Tibial nerve (tissue), 4 donors: ENCODE results near the gene MBTD1. TPM values are rescaled to one million over a fixed set of nuclear protein-coding genes. Genes with fewer than 3 reads are reported as not detected.

ENCODE experiments used
- DNase-seq, 2 donors: peaks; one replicate each; pipeline ENCODE4 v3.0.0-alpha.2; 2019; ENCODE audit warnings: low spot score in 2 of 2
- H3K27ac ChIP-seq, 4 donors: fragments of 200-600 bp; sonication (generic) in 3 of 4; one replicate each; pipeline ENCODE4 v1.5.1; 2017 to 2019; ENCODE audit warnings: mild to moderate bottlenecking in 1 of 4
- H3K27me3 ChIP-seq, 2 donors: fragments of 200-600 bp; sonication (generic) in 1 of 2; one replicate each; pipeline versions ENCODE4 v1.5.1 to v1.6.0; 2017 to 2019
- H3K36me3 ChIP-seq, 3 donors: fragments of 200-600 bp; sonication (generic); one replicate each; pipeline ENCODE4 v1.5.1; 2018 to 2019
- H3K4me1 ChIP-seq, 4 donors: fragments of 200-600 bp; sonication (generic) in 3 of 4; one replicate each; pipeline ENCODE4 v1.5.1; 2017 to 2019
- H3K4me3 ChIP-seq, 4 donors: fragments of 200-600 bp; sonication (generic) in 3 of 4; one replicate each; pipeline ENCODE4 v1.5.1; 2017 to 2019; ENCODE audit warnings: mild to moderate bottlenecking in 1 of 4, moderate library complexity in 1 of 4
- H3K9me3 ChIP-seq, 4 donors: fragments of 200-600 bp; sonication (generic) in 3 of 4; one replicate each; pipeline ENCODE4 v1.5.1; 2017 to 2019
- EP300 ChIP-seq, 2 donors: sonication (generic); formaldehyde crosslinking; IDR thresholded peaks; one replicate each; pipeline ENCODE4 v1.6.1; 2017; ENCODE audit warnings: antibody characterized with exemption in 2 of 2, mild to moderate bottlenecking in 1 of 2
- POLR2A ChIP-seq, 2 donors: fragments of 450-650 bp; IDR thresholded peaks; one replicate each; pipeline ENCODE4 v1.6.1; 2017; ENCODE audit warnings: antibody characterized with exemption in 2 of 2, mild to moderate bottlenecking in 2 of 2, moderate library complexity in 2 of 2
- WGBS, 2 donors: methylation state at CpG; one replicate each; pipeline ENCODE4 v1.1.5; 2018; 5-methylcytosine and 5-hydroxymethylcytosine counted together
- total RNA-seq, 4 donors: library from RNA; depleted of rRNA; stranded (reverse); fragments of >200 nt; gene quantifications; one replicate each; pipeline ENCODE4 v1.1.0, GENCODE V29; 2016
- TF ChIP-seq, protein P1 (sequence below), 5 experiments: fragments of 200-600 bp in 3 of 5; fragments of 450-650 bp in 2 of 5; sonication (generic) in 3 of 5; IDR thresholded peaks; one replicate each; pipeline ENCODE4 v1.5.1; 2016 to 2019; ENCODE audit warnings: antibody characterized with exemption in 5 of 5, mild to moderate bottlenecking in 3 of 5, moderate library complexity in 2 of 5

MBTD1 gene
- total RNA-seq, 4 donors from 2014 or later: 10.8 to 18.8 (median 16.3) TPM

DNA sequence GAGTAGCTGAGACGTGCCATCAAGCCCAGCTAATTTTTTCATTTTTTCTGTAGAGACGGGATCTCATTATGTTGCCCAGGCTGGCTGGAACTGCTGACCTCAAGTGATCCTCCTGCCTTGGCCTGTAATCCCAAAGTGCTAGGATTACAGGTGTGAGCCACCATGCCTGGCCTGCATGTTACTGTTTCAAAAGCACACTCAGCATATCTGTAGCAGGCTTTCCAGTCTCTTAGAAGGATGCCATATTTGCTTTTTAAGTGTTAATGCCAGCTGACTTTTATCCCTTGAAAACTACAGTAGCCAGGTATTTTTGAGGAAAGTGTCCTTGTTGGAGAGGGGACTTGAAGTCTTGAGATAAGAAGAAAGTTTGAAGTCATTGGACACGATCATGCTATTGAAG, 123.9 kb downstream of the MBTD1 start:
- Histone ChIP-seq H3K27ac (no peak overlapping the region), H3K4me1 (peaks cover 0 to 3% (median 0%) of the 10 kb centered on the region in 4 donors), H3K36me3 (no peaks in the 10 kb centered on the region), H3K9me3 (no peaks in the 10 kb centered on the region), H3K27me3 (no peaks in the 10 kb centered on the region), H3K4me3 (no peak overlapping the region)
- no peak for TF ChIP-seq POLR2A (IDR thresholded peaks at IDR 0.05)
- no peak for TF ChIP-seq EP300 (IDR thresholded peaks at IDR 0.05)
- TF ChIP-seq, protein P1, sequence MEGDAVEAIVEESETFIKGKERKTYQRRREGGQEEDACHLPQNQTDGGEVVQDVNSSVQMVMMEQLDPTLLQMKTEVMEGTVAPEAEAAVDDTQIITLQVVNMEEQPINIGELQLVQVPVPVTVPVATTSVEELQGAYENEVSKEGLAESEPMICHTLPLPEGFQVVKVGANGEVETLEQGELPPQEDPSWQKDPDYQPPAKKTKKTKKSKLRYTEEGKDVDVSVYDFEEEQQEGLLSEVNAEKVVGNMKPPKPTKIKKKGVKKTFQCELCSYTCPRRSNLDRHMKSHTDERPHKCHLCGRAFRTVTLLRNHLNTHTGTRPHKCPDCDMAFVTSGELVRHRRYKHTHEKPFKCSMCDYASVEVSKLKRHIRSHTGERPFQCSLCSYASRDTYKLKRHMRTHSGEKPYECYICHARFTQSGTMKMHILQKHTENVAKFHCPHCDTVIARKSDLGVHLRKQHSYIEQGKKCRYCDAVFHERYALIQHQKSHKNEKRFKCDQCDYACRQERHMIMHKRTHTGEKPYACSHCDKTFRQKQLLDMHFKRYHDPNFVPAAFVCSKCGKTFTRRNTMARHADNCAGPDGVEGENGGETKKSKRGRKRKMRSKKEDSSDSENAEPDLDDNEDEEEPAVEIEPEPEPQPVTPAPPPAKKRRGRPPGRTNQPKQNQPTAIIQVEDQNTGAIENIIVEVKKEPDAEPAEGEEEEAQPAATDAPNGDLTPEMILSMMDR (IDR thresholded peaks at IDR 0.05): no peak
- DNase-seq: no peak
- WGBS, 2 donors: 85 to 94% methylated on average over 3 of the region's 3 CpGs

DNA sequence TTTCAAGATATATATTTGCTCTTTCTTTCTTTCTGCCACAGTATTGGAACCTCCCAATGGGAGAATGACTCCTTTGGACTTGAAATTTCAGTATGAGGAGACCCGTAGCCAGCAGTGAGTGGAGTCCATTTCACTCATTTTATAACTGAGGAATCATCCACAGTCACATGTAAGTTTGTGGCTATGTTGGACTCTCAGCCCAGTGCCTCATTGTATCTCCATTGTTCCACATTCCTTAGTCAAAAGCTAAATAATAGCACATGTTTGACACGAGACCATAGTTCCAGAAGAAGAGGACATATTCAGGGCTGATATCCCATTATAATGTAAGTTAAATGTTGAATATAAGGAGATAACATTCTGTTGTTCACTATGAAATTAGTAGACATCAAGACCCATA, 126.5 kb downstream of the MBTD1 start:
- 61 to 62% methylated on average over 2 of the region's 2 CpGs for WGBS, 2 donors

DNA sequence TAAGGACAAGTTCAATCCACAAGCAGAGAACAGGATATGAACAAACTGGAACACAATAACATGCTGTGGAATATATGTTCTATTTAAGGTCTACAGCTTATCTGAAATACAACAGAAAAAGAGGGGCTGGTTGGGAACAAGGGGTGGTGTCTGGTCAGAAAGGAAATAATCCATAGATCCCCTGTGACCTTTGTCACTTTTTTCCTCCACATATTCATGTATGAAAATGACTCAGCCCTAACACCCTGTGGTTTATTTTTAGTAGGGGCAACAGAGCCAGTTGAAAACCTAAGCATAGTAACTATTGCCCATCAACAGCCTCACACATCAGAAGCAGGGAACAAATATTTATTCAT, 126.9 kb downstream of the MBTD1 start:
- Histone ChIP-seq H3K4me3 (no peak overlapping the region), H3K36me3 (no peaks in the 10 kb centered on the region), H3K27ac (no peak overlapping the region), H3K27me3 (no peaks in the 10 kb centered on the region), H3K9me3 (no peaks in the 10 kb centered on the region), H3K4me1 (peaks cover 0 to 7% (median 2%) of the 10 kb centered on the region in 4 donors)
- TF ChIP-seq, protein P1 (IDR thresholded peaks at IDR 0.05): no peak
- TF ChIP-seq POLR2A (IDR thresholded peaks at IDR 0.05) (no peak), EP300 (IDR thresholded peaks at IDR 0.05) (no peak)
- DNase-seq: no peak

More for the DNA sequence above, 126.5 kb downstream of the MBTD1 start:
- Histone ChIP-seq H3K27me3 (no peaks in the 10 kb centered on the region), H3K9me3 (no peaks in the 10 kb centered on the region), H3K4me1 (peaks cover 0 to 3% (median 0%) of the 10 kb centered on the region in 4 donors), H3K4me3 (no peak overlapping the region), H3K36me3 (no peaks in the 10 kb centered on the region), H3K27ac (no peak overlapping the region)
- DNase-seq: no peak
- TF ChIP-seq, protein P1 (IDR thresholded peaks at IDR 0.05): no peak
- TF ChIP-seq POLR2A (IDR thresholded peaks at IDR 0.05) (no peak), EP300 (IDR thresholded peaks at IDR 0.05) (no peak)

DNA sequence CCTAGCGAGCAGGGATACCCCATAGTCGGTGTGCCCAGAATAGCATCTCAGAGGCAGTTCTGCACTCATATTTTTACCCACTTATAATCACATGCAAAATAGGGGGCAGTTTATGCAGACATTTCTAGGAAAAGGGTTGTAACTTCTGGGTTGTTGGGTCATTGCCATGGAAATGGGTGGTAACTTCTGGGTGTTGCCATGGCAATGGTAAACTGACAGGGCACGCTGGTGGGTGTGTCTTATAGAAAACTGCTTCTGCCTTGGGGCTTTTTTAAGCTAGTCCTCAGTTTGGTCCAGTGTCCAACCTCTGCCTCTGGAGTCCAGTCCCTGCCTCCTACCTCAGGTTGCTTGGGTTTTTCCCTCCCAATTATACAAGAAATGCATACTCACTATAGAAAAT, 131.8 kb downstream of the MBTD1 start:
- H3K4me3 ChIP-seq: no peak overlapping the region
- H3K9me3 ChIP-seq: no peaks in the 10 kb centered on the region
- H3K4me1 ChIP-seq: peaks cover 0 to 12% (median 2%) of the 10 kb centered on the region in 4 donors
- no peak for DNase-seq
- no peaks in the 10 kb centered on the region for H3K27me3 ChIP-seq
- no peaks in the 10 kb centered on the region for H3K36me3 ChIP-seq
- no peak overlapping the region for H3K27ac ChIP-seq
- 58 to 70% methylated on average over 3 of the region's 3 CpGs for WGBS, 2 donors
- no peak for TF ChIP-seq POLR2A (IDR thresholded peaks at IDR 0.05)
- TF ChIP-seq EP300 (IDR thresholded peaks at IDR 0.05): no peak
- TF ChIP-seq, protein P1 (IDR thresholded peaks at IDR 0.05): no peak

Other genes with a start within 250 kb of the MBTD1 start
- 100 to 1,000 TPM; 145 to 199 (median 165) TPM for gene SPAG9, start 139.2 kb downstream of the MBTD1 start, total RNA-seq
- 100 to 1,000 TPM in 1 of 4 donors, 10 to 100 TPM in 3; 12.7 to 105 (median 38.7) TPM for gene NME1, start 106.5 kb downstream of the MBTD1 start, total RNA-seq
- 100 to 1,000 TPM; 308 to 552 (median 417) TPM for gene NME2, start 93.6 kb downstream of the MBTD1 start, total RNA-seq
- gene UTP18, start 497 bp upstream of the MBTD1 start, total RNA-seq: 10 to 100 TPM; 28.8 to 55.3 (median 39.7) TPM